GM12874 (cell line): ENCODE measurements around the gene OLFML1.

Experiments
- CTCF ChIP-seq: IDR thresholded peaks from 2 replicates; pipeline ENCODE4 v1.5.1; 2011; ENCODE audit warnings: low read depth, mild to moderate bottlenecking, control low read depth, low read length, moderate library complexity; ENCODE audit not compliant: insufficient read depth

Gene OLFML1

GRCh38 chr11:7524462-7525235 is 39.3 kb downstream of the OLFML1 start:
- TF ChIP-seq CTCF = no peak

GRCh38 chr11:7525424-7525823 is 40.1 kb downstream of the OLFML1 start:
- TF ChIP-seq CTCF = no peak

- no peak for TF ChIP-seq CTCF
Measured at GRCh38 chr11:7527029-7527428, 41.7 kb downstream of the OLFML1 start.

GRCh38 chr11:7528514-7529049 is 43.3 kb downstream of the OLFML1 start:
- TF ChIP-seq CTCF = no peak

GRCh38 chr11:7530013-7530640 is 44.8 kb downstream of the OLFML1 start:
- TF ChIP-seq CTCF = no peak

- no peak for TF ChIP-seq CTCF
Measured at GRCh38 chr11:7531011-7531410, 45.7 kb downstream of the OLFML1 start.

GRCh38 chr11:7532405-7533145 is 47.3 kb downstream of the OLFML1 start:
- no peak for TF ChIP-seq CTCF
